Smooth muscle cell (in vitro differentiated cells): Measurements from ENCODE around the gene ARHGEF4. TPM values are rescaled to one million over a fixed set of nuclear protein-coding genes. Genes with fewer than 3 reads are reported as not detected.

Experiments used
- DNase-seq: peaks from one replicate; lab custom pipeline; 2025; ENCODE audit not compliant: unreplicated experiment; lab: John Stamatoyannopoulos, UW
- H2AFZ ChIP-seq: fragments of 200-600 bp; sonication (generic); 2 replicates; pipeline ENCODE4 v1.6.0; 2016; ENCODE audit warnings: antibody characterized with exemption, low read depth, mild to moderate bottlenecking
- H3F3A ChIP-seq: fragments of 200-600 bp; sonication (generic); 2 replicates; pipeline ENCODE4 v1.6.0; 2017; ENCODE audit warnings: antibody characterized with exemption, low read depth
- H3K27ac ChIP-seq: fragments of 200-600 bp; sonication (generic); 2 replicates; pipeline ENCODE4 v1.5.1; 2016; ENCODE audit warnings: low read depth, mild to moderate bottlenecking
- H3K27me3 ChIP-seq: fragments of 200-600 bp; sonication (generic); 2 replicates; pipeline ENCODE4 v1.6.1; 2016; ENCODE audit warnings: low read depth, mild to moderate bottlenecking
- H3K36me3 ChIP-seq: fragments of 200-600 bp; sonication (generic); 2 replicates; pipeline ENCODE4 v1.5.1; 2016; ENCODE audit warnings: low read depth
- H3K4me1 ChIP-seq: fragments of 200-600 bp; sonication (generic); 2 replicates; pipeline ENCODE4 v1.5.1; 2016; ENCODE audit warnings: low read depth
- H3K4me2 ChIP-seq: fragments of 200-600 bp; sonication (generic); 2 replicates; pipeline ENCODE4 v1.6.0; 2016; ENCODE audit warnings: mild to moderate bottlenecking
- H3K4me3 ChIP-seq: fragments of 200-600 bp; sonication (generic); 2 replicates; pipeline ENCODE4 v1.5.1; 2016; ENCODE audit warnings: mild to moderate bottlenecking
- H3K79me2 ChIP-seq: fragments of 200-600 bp; sonication (generic); 2 replicates; pipeline ENCODE4 v1.6.0; 2016; ENCODE audit warnings: low read depth, mild to moderate bottlenecking
- H3K9ac ChIP-seq: fragments of 200-600 bp; sonication (generic); 2 replicates; pipeline ENCODE4 v1.6.0; 2016; ENCODE audit warnings: low read depth
- H3K9me3 ChIP-seq: fragments of 200-600 bp; sonication (generic); replicated peaks from 2 replicates; pipeline ENCODE4 v1.5.1; 2016; ENCODE audit warnings: low read depth
- H4K20me1 ChIP-seq: fragments of 200-600 bp; sonication (generic); 2 replicates; pipeline ENCODE4 v1.6.0; 2016; ENCODE audit warnings: low read depth
- CTCF ChIP-seq: fragments of 200-600 bp; sonication (generic); IDR thresholded peaks from 2 replicates; pipeline ENCODE4 v1.5.1; 2017; ENCODE audit warnings: borderline replicate concordance, mild to moderate bottlenecking, antibody characterized with exemption; ENCODE audit not compliant: insufficient read depth, poor library complexity, severe bottlenecking
- WGBS: methylation state at CpG from one replicate; pipeline ENCODE4 v1.1.7; 2016; ENCODE audit warnings: low lambda C conversion rate; 5-methylcytosine and 5-hydroxymethylcytosine counted together
- polyA plus RNA-seq: library from polyadenylated mRNA; unstranded; fragments of >200 nt; fragmentation: Nextera tagmentation; extraction: Ambion mirVana; gene quantifications from 2 replicates; pipeline ENCODE4 v1.2.1, GENCODE V29; 2016
- total RNA-seq: library from RNA; depleted of rRNA; stranded (reverse); fragments of >200 nt; gene quantifications from 2 replicates; pipeline ENCODE4 v1.2.3, GENCODE V29; 2014

ARHGEF4 gene
- total and polyA plus RNA-seq, 2 experiments from 2014 or later, result 14.9 to 16.0 TPM

DNA sequence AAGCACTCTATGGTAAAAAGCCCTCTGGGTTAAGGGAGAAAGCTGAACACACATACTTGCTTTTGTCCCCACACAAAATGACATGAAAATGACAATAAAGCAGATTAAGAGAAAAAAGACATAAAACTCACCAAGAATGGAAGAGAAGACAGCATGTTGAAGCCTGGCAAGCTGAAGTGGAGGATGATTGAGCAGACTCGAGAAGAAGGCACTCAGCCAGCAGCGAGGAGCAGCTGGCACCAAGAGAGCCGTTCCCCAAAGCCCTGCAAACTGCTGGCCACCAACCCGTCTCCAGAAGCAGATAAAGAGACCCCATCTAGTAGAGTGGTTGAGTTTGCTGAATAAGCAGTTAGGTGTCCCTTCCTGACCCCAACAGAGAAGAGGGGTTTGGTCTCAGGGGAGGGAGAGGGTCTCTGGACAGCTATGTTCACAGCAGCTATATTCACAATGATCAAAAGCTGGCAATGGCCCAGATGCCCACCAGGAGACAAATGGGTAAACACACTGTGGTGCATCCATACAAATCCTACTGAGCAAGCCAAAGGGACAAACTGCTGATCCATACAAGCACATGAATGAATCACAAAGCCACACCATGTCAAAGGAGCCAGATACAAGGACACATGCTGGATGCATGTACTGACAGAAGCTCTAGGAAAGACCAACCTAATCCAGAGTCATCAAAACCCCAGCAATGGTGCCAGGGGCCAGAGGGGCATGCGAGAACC, 219.7 kb downstream of the ARHGEF4 start:
- Histone ChIP-seq H3K9me3 (no peaks in the 10 kb centered on the region), H3K27me3 (no peaks in the 10 kb centered on the region), H3K4me2 (peak overlapping the region; percentile 4), H3K36me3 (peaks cover 13% of the 10 kb centered on the region), H3F3A (no peaks in the 10 kb centered on the region), H2AFZ (no peak overlapping the region), H3K4me1 (no peaks in the 10 kb centered on the region), H3K4me3 (no peak overlapping the region), H4K20me1 (peaks cover 100% of the 10 kb centered on the region), H3K79me2 (peaks cover 66% of the 10 kb centered on the region), H3K9ac (no peak overlapping the region), H3K27ac (peak overlapping the region; percentile 37)
- no peak for DNase-seq
- WGBS, result 88% methylated on average over 5 of the region's 5 CpGs
- TF ChIP-seq CTCF, result no peak

DNA sequence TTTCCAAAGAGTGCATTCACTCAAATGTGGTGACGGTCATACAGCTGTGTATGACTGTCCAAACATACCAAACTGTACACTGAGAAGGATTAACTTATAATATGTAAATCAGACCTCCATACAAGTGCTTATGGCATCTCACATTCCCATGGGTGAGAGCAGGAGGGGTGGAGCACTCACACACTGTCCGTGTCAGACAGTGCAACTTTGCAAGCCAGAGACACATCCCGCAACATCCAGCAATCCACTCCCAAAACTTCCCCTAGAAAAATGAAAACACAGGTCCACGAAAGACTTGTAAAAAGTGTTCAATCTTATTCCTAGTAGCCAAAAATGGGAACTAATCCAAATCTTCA, 220.2 kb downstream of the ARHGEF4 start:
- no peaks in the 10 kb centered on the region for H3K4me1 ChIP-seq
- peaks cover 8% of the 10 kb centered on the region for H3K36me3 ChIP-seq
- no peak for DNase-seq
- H3K27me3 ChIP-seq, result no peaks in the 10 kb centered on the region
- no peak overlapping the region for H3K9ac ChIP-seq
- H2AFZ ChIP-seq, result no peak overlapping the region
- H3K79me2 ChIP-seq, result peaks cover 69% of the 10 kb centered on the region
- no peak overlapping the region for H3K27ac ChIP-seq
- peaks cover 100% of the 10 kb centered on the region for H4K20me1 ChIP-seq
- no peaks in the 10 kb centered on the region for H3F3A ChIP-seq
- H3K9me3 ChIP-seq, result no peaks in the 10 kb centered on the region
- no peak overlapping the region for H3K4me3 ChIP-seq
- WGBS, result 98% methylated on average over 4 of the region's 4 CpGs
- no peak for TF ChIP-seq CTCF
- H3K4me2 ChIP-seq, result no peak overlapping the region

DNA sequence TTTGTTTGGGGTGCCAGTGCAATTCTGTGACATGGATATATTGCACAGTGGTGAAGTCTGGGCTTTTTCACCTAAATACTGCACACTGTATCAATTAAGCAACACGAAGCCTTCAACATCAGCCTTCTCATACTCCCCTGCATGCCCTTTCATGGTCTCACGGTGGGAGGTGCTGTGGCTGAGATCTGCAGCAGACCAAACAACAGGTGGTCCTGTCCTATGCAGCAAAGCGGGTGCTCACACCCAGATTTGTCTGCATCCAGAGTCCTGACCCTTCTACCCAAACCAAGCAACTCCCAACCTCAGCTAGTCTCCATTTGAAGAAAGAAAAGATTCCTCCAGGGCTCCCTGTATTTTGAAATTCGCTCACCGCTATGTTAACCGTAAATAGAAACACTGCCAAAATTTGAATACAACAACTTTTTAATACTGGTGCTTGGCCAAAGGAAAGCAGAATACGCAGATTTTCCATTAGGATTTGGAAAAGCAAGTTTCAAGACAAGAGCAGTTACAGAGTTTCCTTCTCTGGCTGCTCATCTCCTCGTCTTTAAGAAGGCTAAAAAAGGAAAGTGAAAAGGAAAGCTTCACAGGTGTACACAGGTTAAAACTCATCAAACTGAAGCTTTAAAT, 221.6 kb downstream of the ARHGEF4 start:
- Histone ChIP-seq H4K20me1 (peaks cover 100% of the 10 kb centered on the region), H3K4me3 (no peak overlapping the region), H3K9me3 (no peaks in the 10 kb centered on the region), H3K4me1 (no peaks in the 10 kb centered on the region), H3K27me3 (no peaks in the 10 kb centered on the region), H3K79me2 (peaks cover 77% of the 10 kb centered on the region), H3F3A (no peaks in the 10 kb centered on the region), H2AFZ (no peak overlapping the region), H3K9ac (no peak overlapping the region), H3K27ac (no peak overlapping the region), H3K36me3 (peaks cover 1% of the 10 kb centered on the region), H3K4me2 (no peak overlapping the region)
- WGBS, result 98% methylated on average over 8 of the region's 8 CpGs
- TF ChIP-seq CTCF, result no peak
- no peak for DNase-seq
